ACHN (cell line): ENCODE results near the gene DPM2.

Experiments
- DNase-seq: peaks from one replicate; pipeline ENCODE4 v3.0.0-alpha.2; 2015
- in situ Hi-C: cut with HindIII; loops from 2 replicates; pipeline ENCODE4 v1.10.0; 2017; ENCODE audit warnings: low sequenced_read_pairs, low pct_ligation_motif_present, low pct_unique_long_range_greater_than_20kb

DPM2 gene

GRCh38 chr9:127974001-127974768 lies 36.5 kb upstream of the DPM2 start:
- DNase-seq: no peak
- in situ Hi-C loops: no loop called here

- DNase-seq: no peak
- in situ Hi-C loops: no loop called here
Measured at GRCh38 chr9:127973169-127974000, 35.7 kb upstream of the DPM2 start.

- DNase-seq: no peak
- in situ Hi-C loops: no loop called here
Measured at GRCh38 chr9:127972236-127972871, 34.7 kb upstream of the DPM2 start.

GRCh38 chr9:127971357-127972235 lies 33.9 kb upstream of the DPM2 start:
- in situ Hi-C loops: no loop called here
- no peak for DNase-seq

- DNase-seq: no peak
- in situ Hi-C loops: no loop called here
Measured at GRCh38 chr9:127970401-127971313, 33.0 kb upstream of the DPM2 start.

GRCh38 chr9:127968700-127969383 lies 31.2 kb upstream of the DPM2 start:
- in situ Hi-C loops: no loop called here
- DNase-seq: peak; percentile 36

GRCh38 chr9:127968042-127968441 lies 30.4 kb upstream of the DPM2 start:
- peak; percentile 58 for DNase-seq
- in situ Hi-C loops: no loop called here

GRCh38 chr9:127967151-127967809 lies 29.6 kb upstream of the DPM2 start:
- in situ Hi-C loops: no loop called here
- DNase-seq: no peak

- in situ Hi-C loops: no loop called here
- peak; percentile 10 for DNase-seq
Measured at GRCh38 chr9:127966416-127967150, 28.9 kb upstream of the DPM2 start.

GRCh38 chr9:127965953-127966352 lies 28.3 kb upstream of the DPM2 start:
- in situ Hi-C loops: no loop called here
- DNase-seq: no peak

- DNase-seq: no peak
- in situ Hi-C loops: no loop called here
Measured at GRCh38 chr9:127963359-127964064, 25.9 kb upstream of the DPM2 start.

- in situ Hi-C loops: no loop called here
- no peak for DNase-seq
Measured at GRCh38 chr9:127963041-127963358, 25.3 kb upstream of the DPM2 start.

- in situ Hi-C loops: no loop called here
- no peak for DNase-seq
Measured at GRCh38 chr9:127962278-127962677, 24.6 kb upstream of the DPM2 start.

- in situ Hi-C loops: no loop called here
- no peak for DNase-seq
Measured at GRCh38 chr9:127961613-127962155, 24.0 kb upstream of the DPM2 start.

- no peak for DNase-seq
- in situ Hi-C loops: no loop called here
Measured at GRCh38 chr9:127961155-127961490, 23.5 kb upstream of the DPM2 start.
